Activated T-helper 2 cell treated with anti-CD3 and anti-CD28 coated beads, Interferon-gamma antibody, Interleukin-2, Interleukin-4, amounts not matched to agents 10 μg/mL and 5 μg/mL and 100 μg/mL, durations not matched to agents 14 hours and 24 hours and 36 hours (primary cell): Measurements from ENCODE around the gene SVOPL. TPM values are rescaled to one million over a fixed set of nuclear protein-coding genes. Genes with fewer than 3 reads are reported as not detected.

Experiments used
- DNase-seq: peaks from one replicate; pipeline ENCODE4 v3.0.0; 2021; ENCODE audit warnings: low spot score
- H3K27ac Mint-ChIP-seq: one replicate; pipeline ENCODE4 v1.8.0; 2021; ENCODE audit warnings: mixed read lengths
- H3K27me3 Mint-ChIP-seq: one replicate; pipeline ENCODE4 v1.8.0; 2021; ENCODE audit warnings: low read depth, mixed read lengths
- H3K36me3 Mint-ChIP-seq: one replicate; pipeline ENCODE4 v1.8.0; 2021; ENCODE audit warnings: low read depth, mixed read lengths
- H3K4me1 Mint-ChIP-seq: one replicate; pipeline ENCODE4 v1.8.0; 2021; ENCODE audit warnings: low read depth, mixed read lengths
- H3K4me3 Mint-ChIP-seq: one replicate; pipeline ENCODE4 v1.8.0; 2021; ENCODE audit warnings: low read depth, mild to moderate bottlenecking, moderate library complexity, mixed read lengths
- H3K9me3 Mint-ChIP-seq: one replicate; pipeline ENCODE4 v1.8.0; 2021; ENCODE audit warnings: mixed read lengths
- intact Hi-C: fragments of 100-400 bp; cut with micrococcal nuclease; formaldehyde crosslinking; loops from one replicate; pipeline ENCODE4 v1.15.1; 2023
- total RNA-seq: library from RNA; stranded (reverse); gene quantifications from 2 replicates; pipeline ENCODE4 v1.2.3, GENCODE V29; 2022

Gene SVOPL
- total RNA-seq, 1 donor from 2014 or later: not detected

GRCh38 chr7:138579671-138580070 lies 121.5 kb downstream of the SVOPL start:
- Mint-ChIP-seq H3K27ac (no peak overlapping the region), H3K36me3 (peaks cover 74% of the 10 kb centered on the region), H3K9me3 (no peaks in the 10 kb centered on the region), H3K4me1 (peaks cover 4% of the 10 kb centered on the region), H3K4me3 (no peak overlapping the region), H3K27me3 (no peaks in the 10 kb centered on the region)
- intact Hi-C loops: no loop called here
- DNase-seq: no peak

DNA sequence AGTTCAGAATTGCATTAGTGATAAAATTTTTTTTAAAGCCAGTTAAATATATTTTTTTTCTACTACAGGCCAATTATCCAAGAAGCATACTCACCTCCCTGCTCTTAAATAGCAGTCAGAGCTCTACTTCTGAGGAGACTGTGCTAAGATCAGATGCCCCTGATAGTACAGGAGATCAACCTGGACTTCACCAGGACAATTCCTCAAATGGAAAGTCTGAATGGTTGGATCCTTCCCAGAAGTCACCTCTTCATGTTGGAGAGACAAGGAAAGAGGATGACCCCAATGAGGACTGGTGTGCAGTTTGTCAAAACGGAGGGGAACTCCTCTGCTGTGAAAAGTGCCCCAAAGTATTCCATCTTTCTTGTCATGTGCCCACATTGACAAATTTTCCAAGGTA lies 122.0 kb downstream of the SVOPL start:
- H3K9me3 Mint-ChIP-seq: no peaks in the 10 kb centered on the region
- intact Hi-C loops: no loop called here
- H3K27ac Mint-ChIP-seq: no peak overlapping the region
- H3K27me3 Mint-ChIP-seq: no peaks in the 10 kb centered on the region
- no peak overlapping the region for H3K4me3 Mint-ChIP-seq
- H3K36me3 Mint-ChIP-seq: peaks cover 72% of the 10 kb centered on the region
- peaks cover 4% of the 10 kb centered on the region for H3K4me1 Mint-ChIP-seq
- DNase-seq: no peak

DNA sequence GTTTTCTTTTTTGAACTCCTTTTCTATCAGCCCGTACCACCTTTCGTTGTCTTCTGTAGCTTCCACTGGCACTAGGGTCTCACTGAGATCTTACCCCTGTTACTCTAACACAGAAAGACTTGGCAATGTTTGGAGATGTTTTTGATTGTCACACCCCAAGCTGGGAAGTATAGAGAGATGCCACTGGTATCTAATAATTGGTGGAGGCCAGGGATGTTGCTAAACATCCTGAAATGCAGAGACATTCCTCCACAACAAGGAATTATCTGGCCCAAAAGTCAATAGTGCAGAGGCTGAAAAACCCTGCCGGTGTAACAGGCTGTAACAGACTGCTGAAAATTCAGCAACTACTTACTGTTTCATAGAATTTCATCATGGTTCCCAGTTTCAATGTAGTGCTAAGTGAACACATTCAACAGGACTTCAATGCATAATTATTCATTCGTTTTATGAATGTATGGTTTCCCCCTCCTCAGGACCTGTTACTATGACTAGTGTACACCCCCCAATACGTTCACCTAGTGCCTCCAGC lies 125.2 kb downstream of the SVOPL start:
- Mint-ChIP-seq H3K4me3 (no peak overlapping the region), H3K4me1 (peaks cover 4% of the 10 kb centered on the region), H3K36me3 (peaks cover 75% of the 10 kb centered on the region), H3K27me3 (no peaks in the 10 kb centered on the region), H3K27ac (no peak overlapping the region), H3K9me3 (no peaks in the 10 kb centered on the region)
- DNase-seq: no peak
- intact Hi-C loops: no loop called here

GRCh38 chr7:138573741-138574140 lies 127.4 kb downstream of the SVOPL start:
- no peaks in the 10 kb centered on the region for H3K9me3 Mint-ChIP-seq
- H3K27ac Mint-ChIP-seq: no peak overlapping the region
- H3K4me1 Mint-ChIP-seq: peaks cover 4% of the 10 kb centered on the region
- H3K4me3 Mint-ChIP-seq: no peak overlapping the region
- intact Hi-C loops: no loop called here
- peaks cover 76% of the 10 kb centered on the region for H3K36me3 Mint-ChIP-seq
- no peaks in the 10 kb centered on the region for H3K27me3 Mint-ChIP-seq
- DNase-seq: no peak

GRCh38 chr7:138570715-138571114 lies 130.4 kb downstream of the SVOPL start:
- Mint-ChIP-seq H3K9me3 (peaks cover 10% of the 10 kb centered on the region), H3K36me3 (peaks cover 75% of the 10 kb centered on the region), H3K4me1 (peaks cover 3% of the 10 kb centered on the region), H3K27ac (no peak overlapping the region), H3K4me3 (no peak overlapping the region), H3K27me3 (no peaks in the 10 kb centered on the region)
- intact Hi-C loops: no loop called here
- DNase-seq: no peak

- Mint-ChIP-seq H3K27ac (no peak overlapping the region), H3K4me3 (no peak overlapping the region), H3K36me3 (peaks cover 80% of the 10 kb centered on the region), H3K4me1 (no peaks in the 10 kb centered on the region), H3K27me3 (no peaks in the 10 kb centered on the region), H3K9me3 (peaks cover 23% of the 10 kb centered on the region)
- intact Hi-C loops: no loop called here
- no peak for DNase-seq
These were observed 131.7 kb downstream of the SVOPL start for GRCh38 chr7:138569418-138569817.

- DNase-seq: no peak
- Mint-ChIP-seq H3K4me1 (no peaks in the 10 kb centered on the region), H3K27ac (no peak overlapping the region), H3K36me3 (peaks cover 80% of the 10 kb centered on the region), H3K9me3 (peaks cover 30% of the 10 kb centered on the region), H3K4me3 (no peak overlapping the region), H3K27me3 (no peaks in the 10 kb centered on the region)
- intact Hi-C loops: no loop called here
These were observed 132.5 kb downstream of the SVOPL start for GRCh38 chr7:138568655-138569054.

DNA sequence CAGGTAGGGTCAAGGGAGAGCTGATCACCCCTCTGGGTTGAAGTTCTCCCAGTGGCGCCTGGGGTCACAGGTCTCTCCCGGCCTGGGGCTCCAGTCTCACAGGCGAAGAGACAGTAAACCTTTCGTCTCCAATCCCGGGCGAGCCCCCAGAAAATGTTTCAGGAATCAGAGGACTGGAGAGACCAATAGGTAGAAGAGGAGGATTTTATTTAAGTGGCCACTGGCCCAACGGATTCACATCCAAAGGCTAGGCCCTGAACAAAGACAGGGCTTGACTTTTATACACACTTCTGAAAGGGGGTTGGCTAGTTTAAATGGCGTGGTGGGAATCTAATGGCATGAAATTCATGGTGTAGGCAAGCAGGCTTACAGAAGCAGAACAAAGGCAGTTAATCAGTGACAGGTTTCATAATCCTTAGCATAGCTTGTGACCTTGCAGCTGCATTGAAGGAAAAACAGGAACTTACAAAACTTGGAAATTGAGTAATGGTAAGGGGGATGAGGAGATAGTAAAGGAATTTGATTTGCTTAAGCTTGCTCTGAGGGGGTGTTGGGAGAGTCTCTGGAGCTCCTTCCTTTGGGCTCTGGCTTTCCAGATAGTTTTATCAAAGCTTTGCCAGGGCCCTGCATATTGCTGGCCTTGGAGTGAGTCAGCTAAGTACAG lies 135.6 kb downstream of the SVOPL start:
- Mint-ChIP-seq H3K9me3 (peaks cover 41% of the 10 kb centered on the region), H3K27ac (no peak overlapping the region), H3K36me3 (peaks cover 88% of the 10 kb centered on the region), H3K4me3 (no peak overlapping the region), H3K27me3 (no peaks in the 10 kb centered on the region), H3K4me1 (no peaks in the 10 kb centered on the region)
- intact Hi-C loops: no loop called here
- no peak for DNase-seq

- H3K4me1 Mint-ChIP-seq: no peaks in the 10 kb centered on the region
- intact Hi-C loops: no loop called here
- no peak overlapping the region for H3K27ac Mint-ChIP-seq
- H3K36me3 Mint-ChIP-seq: peaks cover 88% of the 10 kb centered on the region
- no peak for DNase-seq
- H3K4me3 Mint-ChIP-seq: no peak overlapping the region
- H3K9me3 Mint-ChIP-seq: peaks cover 41% of the 10 kb centered on the region
- H3K27me3 Mint-ChIP-seq: no peaks in the 10 kb centered on the region
These were observed 136.1 kb downstream of the SVOPL start for GRCh38 chr7:138565071-138565450.

- peaks cover 41% of the 10 kb centered on the region for H3K9me3 Mint-ChIP-seq
- DNase-seq: no peak
- H3K36me3 Mint-ChIP-seq: peaks cover 90% of the 10 kb centered on the region
- intact Hi-C loops: no loop called here
- no peaks in the 10 kb centered on the region for H3K4me1 Mint-ChIP-seq
- H3K27me3 Mint-ChIP-seq: no peaks in the 10 kb centered on the region
- H3K4me3 Mint-ChIP-seq: no peak overlapping the region
- H3K27ac Mint-ChIP-seq: no peak overlapping the region
These were observed 136.8 kb downstream of the SVOPL start for GRCh38 chr7:138564365-138564764.

DNA sequence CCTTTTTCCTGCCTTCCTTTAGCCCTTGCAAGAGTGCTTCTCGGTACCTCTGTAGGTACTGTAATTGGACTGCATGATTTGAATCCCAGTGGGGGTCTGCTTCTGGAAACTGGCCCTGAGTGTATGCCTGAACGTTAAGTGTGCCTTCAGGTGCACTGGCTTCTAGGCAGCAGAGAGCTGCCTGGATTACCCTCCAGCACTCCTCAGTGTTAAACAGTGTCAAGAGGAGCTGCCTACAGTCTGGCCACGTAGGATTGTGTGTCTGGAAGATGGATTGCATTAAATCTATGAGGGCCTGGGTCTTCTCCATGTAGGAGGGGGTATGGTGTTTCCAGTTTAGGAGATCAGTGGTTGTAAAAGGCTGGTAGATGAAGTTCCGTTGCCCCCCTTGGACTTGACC lies 137.4 kb downstream of the SVOPL start:
- intact Hi-C loops: no loop called here

GRCh38 chr7:138559448-138559847 lies 141.7 kb downstream of the SVOPL start:
- Mint-ChIP-seq H3K4me1 (no peaks in the 10 kb centered on the region), H3K4me3 (no peak overlapping the region), H3K9me3 (peaks cover 61% of the 10 kb centered on the region), H3K27ac (no peak overlapping the region), H3K27me3 (no peaks in the 10 kb centered on the region), H3K36me3 (peaks cover 99% of the 10 kb centered on the region)
- DNase-seq: no peak
- intact Hi-C loops: loop anchor here (2.0 kb wide), 1 partner anchor 71 kb away; no protein-coding TSS in a partner anchor

More for the DNA sequence above, 137.4 kb downstream of the SVOPL start:
- no peak overlapping the region for H3K27ac Mint-ChIP-seq
- no peak for DNase-seq
- H3K36me3 Mint-ChIP-seq: peaks cover 91% of the 10 kb centered on the region
- peaks cover 45% of the 10 kb centered on the region for H3K9me3 Mint-ChIP-seq
- no peaks in the 10 kb centered on the region for H3K27me3 Mint-ChIP-seq
- no peak overlapping the region for H3K4me3 Mint-ChIP-seq
- no peaks in the 10 kb centered on the region for H3K4me1 Mint-ChIP-seq

DNA sequence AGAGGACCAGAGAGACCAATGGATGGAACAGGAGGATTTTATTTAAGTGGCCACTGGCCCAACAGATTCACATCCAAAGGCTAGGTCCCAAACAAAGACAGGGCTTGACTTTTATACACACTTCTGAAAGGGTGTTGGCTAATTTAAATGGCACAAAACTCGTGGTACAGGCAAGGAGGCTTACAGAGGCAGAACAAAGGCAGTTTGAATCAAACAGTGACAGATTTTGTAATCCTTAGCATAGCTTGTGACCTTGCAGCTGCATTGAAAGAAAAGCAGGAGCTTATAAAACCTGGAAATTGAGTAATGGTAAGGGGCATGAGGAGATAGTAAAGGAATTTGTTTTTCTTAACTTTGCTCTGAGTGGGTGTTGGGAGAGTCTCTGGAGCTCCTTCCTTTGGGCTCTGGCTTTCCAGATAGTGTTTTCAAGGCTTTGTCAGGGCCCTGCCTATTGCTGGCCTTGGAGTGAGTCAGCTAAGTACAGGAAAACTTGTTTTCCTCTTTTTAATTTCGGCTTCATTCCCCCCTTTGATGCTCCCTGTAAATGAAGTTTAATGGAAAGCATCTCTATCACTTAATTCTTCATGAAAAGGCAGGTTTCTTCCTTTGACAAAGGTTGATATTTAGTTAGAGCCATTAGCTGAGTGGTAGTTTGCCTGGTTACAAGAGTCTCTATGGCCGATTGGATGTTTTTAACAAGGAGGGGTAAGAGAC lies 144.2 kb downstream of the SVOPL start:
- peaks cover 97% of the 10 kb centered on the region for H3K36me3 Mint-ChIP-seq

More for the DNA sequence above, 144.2 kb downstream of the SVOPL start:
- H3K27me3 Mint-ChIP-seq: no peaks in the 10 kb centered on the region
- H3K4me1 Mint-ChIP-seq: no peaks in the 10 kb centered on the region
- H3K4me3 Mint-ChIP-seq: no peak overlapping the region
- intact Hi-C loops: no loop called here
- no peak for DNase-seq
- no peak overlapping the region for H3K27ac Mint-ChIP-seq
- H3K9me3 Mint-ChIP-seq: peaks cover 44% of the 10 kb centered on the region
